ENCODE measurements around the gene COX7A2L.
"Not testable (repeated sequence)": the region's sequence is repeated elsewhere in the genome, so short reads cannot be mapped to it uniquely, and the experiment has no call there.

Gene COX7A2L

GRCh38 chr2:42366411-42366810 is 5.4 kb upstream of the COX7A2L start:
- DNase-seq, result no peak

DNA sequence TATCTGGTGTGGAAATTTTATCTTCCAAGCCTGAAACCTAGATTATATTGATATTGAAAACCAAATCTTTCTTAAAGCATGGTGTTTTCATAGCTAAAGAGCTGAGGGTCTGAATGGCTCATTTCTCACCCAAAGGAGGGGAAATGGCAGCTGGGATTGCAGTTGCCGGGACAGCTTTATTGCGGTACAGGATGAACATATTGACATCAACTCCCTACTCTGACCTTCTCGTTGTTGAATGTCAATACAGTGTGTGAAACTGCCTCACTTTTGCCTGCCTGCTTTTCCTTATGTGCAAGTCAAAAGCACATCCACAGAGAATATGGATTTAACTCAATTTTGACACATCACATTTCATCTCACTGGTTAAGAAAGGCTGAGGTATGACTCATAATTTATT is 3.6 kb upstream of the COX7A2L start:
- DNase-seq, result no peak

DNA sequence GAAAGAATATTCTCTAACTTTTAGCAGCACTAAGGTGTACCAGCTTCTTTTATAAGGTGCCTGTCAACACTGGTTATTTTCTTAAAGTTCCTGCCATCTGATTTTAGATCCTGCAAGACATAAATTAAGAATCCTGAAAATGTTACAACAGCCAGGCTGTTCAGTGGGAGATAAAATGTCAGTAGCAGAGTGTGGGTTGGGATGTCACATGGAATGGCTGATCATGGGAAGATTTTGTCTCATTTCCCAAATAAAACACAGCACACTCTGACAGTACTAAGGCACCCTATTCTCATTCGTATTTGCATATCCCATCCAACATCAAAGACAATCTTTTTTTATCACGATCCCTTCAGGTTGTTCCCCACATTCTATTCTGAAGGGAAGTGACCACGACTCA is 2.4 kb upstream of the COX7A2L start:
- no peak for DNase-seq

GRCh38 chr2:42361728-42362283 is 789 bp upstream of the COX7A2L start:
- DNase-seq, result no peak

- no peak for DNase-seq
These were observed 526 bp downstream of the COX7A2L start for GRCh38 chr2:42360493-42360889.

DNA sequence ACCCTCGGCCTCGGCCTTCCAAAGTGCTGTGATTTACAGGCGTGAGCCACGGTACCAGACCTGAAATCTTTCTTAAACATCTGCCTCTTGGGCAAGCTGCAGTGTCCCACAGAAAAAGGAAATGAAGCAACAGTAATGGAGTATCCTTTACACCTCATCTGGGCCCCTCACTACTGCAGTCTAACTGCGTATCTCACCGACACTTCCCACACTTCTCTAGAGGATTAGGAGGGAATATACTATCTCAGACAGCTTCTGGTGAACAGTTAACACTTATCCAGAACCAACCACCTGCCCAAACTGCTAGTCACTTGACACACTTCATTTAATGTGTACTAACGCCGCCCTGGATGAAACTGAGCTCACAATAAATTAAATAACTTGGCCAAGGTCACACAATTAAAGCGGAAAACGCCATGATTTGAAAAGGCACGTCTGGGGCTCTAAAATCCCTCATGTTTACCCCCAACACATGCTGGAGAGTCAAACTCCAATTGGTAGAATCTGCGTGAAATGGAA is 993 bp downstream of the COX7A2L start:
- DNase-seq, result no peak

GRCh38 chr2:42359304-42359964 is 1.6 kb downstream of the COX7A2L start:
- no peak for DNase-seq

DNA sequence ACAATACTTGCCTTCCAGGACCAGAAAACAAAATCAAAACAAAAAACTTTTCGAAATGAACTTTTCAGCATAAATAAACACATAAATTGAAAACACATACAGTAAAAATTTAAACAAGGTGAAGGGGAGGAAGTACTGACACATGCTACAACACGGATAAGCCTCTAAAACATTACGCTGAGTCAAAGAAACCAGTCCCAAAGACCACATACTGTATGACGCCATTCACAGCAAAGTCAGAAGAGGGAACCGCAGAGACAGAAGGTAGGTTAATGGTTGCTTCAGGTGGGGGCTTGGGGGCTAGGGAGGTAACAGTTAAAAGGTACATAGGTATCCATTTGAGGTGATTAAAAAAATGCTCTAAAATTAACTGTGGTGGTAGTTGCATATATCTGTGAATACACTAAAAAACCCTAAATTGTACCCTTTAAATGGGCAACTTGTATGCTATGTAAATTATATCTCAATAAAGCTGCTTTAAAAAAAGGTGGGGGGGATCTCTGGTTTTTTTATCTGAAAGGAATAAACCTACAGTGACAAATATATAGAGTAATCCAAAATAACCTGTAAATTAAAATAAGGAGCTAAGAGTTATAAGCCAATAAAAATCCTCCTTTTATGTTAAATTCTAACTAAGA is 7.1 kb downstream of the COX7A2L start:
- no peak for DNase-seq

GRCh38 chr2:42351864-42352263 is 9.2 kb downstream of the COX7A2L start:
- DNase-seq, result no peak

DNA sequence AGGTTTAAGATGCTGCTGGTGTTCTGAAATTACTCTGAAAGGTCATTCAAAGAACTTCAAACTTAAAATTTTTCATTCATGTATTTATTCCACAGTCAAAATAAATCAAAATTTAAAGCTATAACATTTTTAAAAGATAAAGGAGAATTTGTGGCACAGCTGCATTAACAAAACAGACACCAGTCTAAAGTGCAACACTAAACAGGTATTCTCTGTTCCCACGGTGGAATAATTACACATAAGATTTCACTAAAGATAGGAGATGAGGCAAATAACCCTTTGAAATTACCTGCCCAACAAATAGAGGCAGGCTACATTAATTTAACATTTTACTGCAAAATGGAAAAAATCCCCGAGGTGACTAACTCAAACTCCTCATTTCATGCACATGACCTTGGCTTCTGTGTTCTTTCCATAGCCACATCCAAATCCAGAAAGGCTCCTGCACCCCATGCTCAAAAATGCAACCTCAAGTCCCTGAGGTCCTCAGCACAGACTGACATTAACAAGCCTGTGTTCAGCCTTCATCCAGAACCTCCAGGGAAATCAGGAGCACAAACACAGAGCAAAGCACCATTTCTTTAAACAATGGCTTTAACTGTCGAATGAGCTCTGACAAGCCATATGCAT is 10.5 kb downstream of the COX7A2L start:
- no peak for DNase-seq

- DNase-seq, result no peak
These were observed 12.8 kb downstream of the COX7A2L start for GRCh38 chr2:42348113-42348805.

- not testable (repeated sequence) for DNase-seq
These were observed 13.5 kb downstream of the COX7A2L start for GRCh38 chr2:42347518-42347917.

- DNase-seq, result not testable (repeated sequence)
These were observed 14.2 kb downstream of the COX7A2L start for GRCh38 chr2:42346856-42347255.

DNA sequence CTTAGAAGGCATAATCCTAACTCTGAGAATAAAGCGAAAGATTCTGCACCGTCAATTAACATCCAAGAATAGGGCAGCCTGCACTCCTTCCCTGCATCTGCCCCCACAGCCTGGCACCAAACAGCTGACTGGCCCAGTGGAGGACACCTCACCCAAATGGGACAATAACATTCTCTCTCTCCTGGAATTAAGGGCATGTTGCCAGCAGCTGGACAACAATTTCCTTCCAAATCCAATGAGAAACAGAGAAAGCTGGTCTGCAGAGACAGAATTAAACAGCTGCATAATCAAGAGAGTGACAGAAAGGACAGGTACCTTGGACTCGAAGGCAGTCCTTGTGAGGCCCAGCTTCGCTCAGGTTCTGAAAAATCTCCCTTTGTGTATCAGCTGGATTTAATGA is 15.0 kb downstream of the COX7A2L start:
- DNase-seq, result no peak

DNA sequence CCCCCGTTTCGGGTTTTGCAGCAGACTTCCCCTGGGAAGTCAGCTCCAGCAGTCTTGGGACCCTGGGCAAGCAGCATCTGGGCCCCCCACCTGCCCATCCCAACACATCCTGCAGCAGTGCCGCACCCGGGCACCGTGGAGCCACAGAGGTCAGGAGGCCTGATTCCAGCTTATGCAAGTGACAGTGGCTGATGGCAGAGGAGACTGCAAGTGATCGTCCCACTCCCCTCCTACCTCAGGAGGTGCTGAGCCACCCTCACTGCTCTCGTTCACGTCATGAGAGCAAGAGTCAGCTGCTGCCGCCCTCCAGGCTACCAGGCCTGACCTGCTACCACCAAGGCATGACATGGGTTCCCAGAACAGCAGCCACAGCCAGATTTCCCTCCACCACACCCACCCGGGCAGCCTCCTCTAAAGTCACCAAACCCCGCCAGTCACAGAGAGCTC is 18.2 kb downstream of the COX7A2L start:
- no peak for DNase-seq

GRCh38 chr2:42342061-42342794 is 18.8 kb downstream of the COX7A2L start:
- DNase-seq, result no peak

DNA sequence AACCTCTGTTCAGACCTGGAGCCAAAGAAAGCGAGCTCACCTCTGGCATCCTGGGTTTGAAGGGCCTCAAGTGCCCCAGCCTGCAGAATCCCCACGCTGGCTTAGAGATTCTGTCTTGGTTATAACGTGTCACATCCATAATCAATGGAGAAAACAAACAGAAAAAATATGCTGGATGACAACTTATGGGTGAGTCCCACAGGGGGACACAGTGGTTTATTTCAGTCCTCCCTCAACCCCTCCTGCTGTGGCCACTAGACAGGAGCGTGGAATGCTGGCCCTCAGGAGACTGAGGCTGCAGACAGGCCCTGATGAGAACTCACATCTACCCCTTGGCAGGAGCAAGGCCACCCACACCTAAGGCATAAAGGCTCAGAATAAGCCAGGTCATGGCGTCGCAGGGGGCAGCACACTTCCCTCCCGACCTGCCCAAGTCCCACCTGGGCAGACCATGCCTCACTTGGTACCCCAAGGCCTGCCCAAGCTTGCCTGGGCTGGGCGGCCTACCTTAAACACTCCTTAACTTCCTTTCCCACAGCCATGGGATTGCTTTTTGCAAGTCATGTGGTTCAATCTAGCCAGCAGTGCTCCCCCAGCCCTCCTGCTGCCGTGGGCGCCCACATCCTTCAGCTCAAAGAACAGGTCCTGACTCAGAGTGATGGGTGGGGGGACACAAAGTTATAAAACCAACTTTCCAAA is 19.9 kb downstream of the COX7A2L start:
- no peak for DNase-seq

DNA sequence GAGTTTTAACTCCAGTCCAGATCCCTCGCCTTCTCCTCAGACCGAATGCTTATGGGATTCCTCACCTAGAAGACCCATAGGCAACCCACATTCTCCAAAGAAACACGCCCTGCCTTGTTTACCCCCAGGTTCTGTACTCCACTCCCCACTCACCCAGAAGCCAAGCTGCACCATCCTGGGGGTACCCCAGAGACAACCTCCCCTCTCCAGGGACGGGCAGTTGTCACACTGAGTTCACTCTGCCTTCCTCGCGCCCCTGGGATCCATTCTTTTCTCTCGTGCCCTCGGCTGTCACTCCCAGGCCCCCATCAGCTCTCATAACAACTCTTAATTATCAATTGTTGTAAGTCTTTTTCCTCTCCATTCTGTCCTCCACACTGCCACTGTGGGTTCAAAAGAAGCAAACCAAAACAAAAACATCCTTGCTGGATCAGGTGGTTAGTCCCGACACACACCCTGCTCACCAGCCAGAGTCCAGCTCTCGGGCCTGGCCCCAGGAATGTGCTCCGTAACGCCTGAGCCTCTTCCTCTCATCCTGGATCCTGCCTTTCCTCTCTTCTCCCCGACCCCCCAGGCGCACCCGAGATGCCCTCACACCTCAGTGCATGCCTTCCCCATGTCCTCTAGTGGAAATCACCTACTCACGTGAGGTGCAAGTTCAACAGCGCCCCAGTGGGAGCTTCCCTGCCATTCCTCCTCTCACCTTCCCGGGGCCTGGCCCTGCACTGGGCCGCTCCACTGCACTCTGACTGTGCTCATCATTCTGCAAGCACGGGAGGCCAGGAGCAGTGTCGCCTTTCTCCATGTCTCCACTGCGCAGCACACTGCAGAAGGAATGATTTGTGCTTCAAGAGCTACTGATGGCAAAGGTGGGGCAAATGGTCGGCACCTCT is 20.7 kb downstream of the COX7A2L start:
- DNase-seq, result no peak

DNA sequence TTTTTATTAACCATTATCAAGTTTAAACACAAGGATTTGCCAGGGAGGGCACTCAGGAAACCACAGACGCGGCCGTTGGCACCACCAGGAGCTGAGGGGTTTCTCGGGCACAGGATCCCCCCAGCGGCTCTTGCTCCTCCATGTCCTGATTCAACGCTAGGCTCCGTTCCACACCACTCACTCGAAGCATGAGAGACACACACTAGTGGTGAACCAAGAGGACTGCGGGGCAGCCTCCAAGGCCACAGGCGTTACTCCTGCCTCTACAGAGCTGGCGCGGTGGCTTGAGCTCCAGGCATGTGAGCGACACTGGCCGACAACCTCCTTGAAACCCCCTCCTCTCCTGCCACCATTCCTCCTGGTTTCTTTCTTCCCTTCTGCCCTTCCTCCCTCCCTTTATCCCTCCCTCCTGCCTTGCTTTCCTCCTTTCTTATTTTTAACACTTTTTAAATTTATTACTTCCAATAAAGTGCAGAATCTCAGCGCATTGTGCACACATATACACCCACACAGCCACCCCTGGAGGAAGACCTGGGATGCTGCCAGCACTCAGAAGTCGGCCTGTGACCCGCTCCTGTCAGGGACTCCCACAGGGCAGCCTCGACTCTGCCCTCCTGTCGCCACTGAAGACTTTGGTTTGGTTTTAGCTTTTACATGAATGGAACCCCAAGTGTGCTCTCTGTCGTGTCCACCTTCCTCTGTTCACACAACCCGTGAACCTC is 21.7 kb downstream of the COX7A2L start:
- DNase-seq, result no peak

DNA sequence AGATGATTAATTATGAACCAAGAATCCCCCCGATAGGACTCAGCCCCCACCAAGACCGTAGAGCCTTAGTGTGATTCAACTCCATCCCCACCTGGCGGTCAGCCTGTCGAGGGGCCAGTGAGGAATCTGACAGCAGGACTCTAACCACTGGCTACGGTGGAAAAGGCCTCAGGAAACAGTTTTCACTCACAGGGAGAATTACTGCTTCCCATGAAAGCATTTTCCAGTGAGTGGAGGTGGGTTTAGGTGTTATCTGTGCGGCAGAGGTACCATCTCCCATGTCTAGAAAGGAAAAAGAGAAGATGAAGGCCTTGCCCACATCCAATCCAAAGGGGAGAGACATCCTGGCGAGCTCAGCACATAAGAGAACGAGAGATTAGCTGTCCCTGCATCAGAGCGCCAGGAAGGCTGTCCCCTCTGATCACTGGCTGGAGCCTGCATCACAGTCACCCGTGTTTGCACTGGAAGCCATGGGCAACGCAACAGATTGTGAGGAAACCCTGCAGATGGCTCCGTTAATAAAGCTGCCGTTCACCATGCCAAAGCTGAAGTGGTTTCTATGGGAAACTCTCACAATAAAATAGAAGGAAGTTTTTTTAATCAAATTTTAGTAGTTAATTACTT is 22.3 kb downstream of the COX7A2L start:
- no peak for DNase-seq
